IgD-negative memory B cell (primary cell): ENCODE results near the gene TCF4. TPM values are rescaled to one million over a fixed set of nuclear protein-coding genes. Genes with fewer than 3 reads are reported as not detected.
A peak's percentile ranks its signal among the peaks of the same experiment; 100 is the strongest.

Source experiments
- H3K27ac Mint-ChIP-seq, 3 donors: one replicate each; pipeline ENCODE4 v1.8.0; 2020 to 2022; ENCODE audit warnings: mild to moderate bottlenecking in 3 of 3, mixed read lengths in 3 of 3, moderate library complexity in 1 of 3
- H3K27me3 Mint-ChIP-seq: one replicate; pipeline ENCODE4 v1.8.0; 2021; ENCODE audit warnings: mixed read lengths
- H3K36me3 Mint-ChIP-seq: one replicate; pipeline ENCODE4 v1.8.0; 2020; ENCODE audit warnings: mild to moderate bottlenecking, mixed read lengths
- H3K4me1 Mint-ChIP-seq, 3 donors: one replicate each; pipeline ENCODE4 v1.8.0; 2020 to 2022; ENCODE audit warnings: mixed read lengths in 3 of 3, mild to moderate bottlenecking in 1 of 3
- H3K4me3 Mint-ChIP-seq, 4 donors: one replicate each; pipeline ENCODE4 v1.8.0; 2020 to 2022; ENCODE audit warnings: mild to moderate bottlenecking in 4 of 4, mixed read lengths in 4 of 4, moderate library complexity in 3 of 4
- H3K9me3 Mint-ChIP-seq, 3 donors: one replicate each; pipeline ENCODE4 v1.8.0; 2020 to 2021; ENCODE audit warnings: mixed read lengths in 3 of 3, mild to moderate bottlenecking in 1 of 3
- polyA plus RNA-seq: library from polyadenylated mRNA; unstranded; fragments of 300-500 nt; fragmentation: Illumina TruSeq; gene quantifications from one replicate; pipeline ENCODE4 v1.2.3, GENCODE V29; 2021

Gene TCF4
- polyA plus RNA-seq, 1 donor from 2014 or later, result 256 TPM

DNA sequence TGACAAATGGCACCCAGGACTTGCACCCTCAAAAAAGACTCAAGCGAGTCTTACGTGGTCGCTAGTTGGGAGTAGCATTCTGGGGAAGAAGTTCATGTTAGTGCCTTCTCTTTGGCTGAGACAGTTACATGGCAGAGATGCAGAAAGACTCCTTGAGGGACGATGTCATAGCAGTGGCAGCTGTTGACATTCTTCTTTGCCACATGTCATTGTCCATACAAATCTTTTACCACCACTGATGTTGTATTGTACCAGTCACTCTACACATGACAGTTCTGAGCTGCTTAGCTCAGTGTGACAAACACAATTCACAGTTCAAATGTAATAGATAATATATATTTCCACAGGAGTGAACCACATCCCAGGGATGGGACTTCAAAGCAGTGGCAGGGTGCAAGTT lies 197.1 kb downstream of the TCF4 start:
- Mint-ChIP-seq H3K9me3 (no peaks in the 10 kb centered on the region), H3K36me3 (no peaks in the 10 kb centered on the region), H3K4me1 (peaks cover 0 to 3% (median 1%) of the 10 kb centered on the region in 3 donors), H3K4me3 (no peak overlapping the region), H3K27ac (no peak overlapping the region), H3K27me3 (no peaks in the 10 kb centered on the region)

DNA sequence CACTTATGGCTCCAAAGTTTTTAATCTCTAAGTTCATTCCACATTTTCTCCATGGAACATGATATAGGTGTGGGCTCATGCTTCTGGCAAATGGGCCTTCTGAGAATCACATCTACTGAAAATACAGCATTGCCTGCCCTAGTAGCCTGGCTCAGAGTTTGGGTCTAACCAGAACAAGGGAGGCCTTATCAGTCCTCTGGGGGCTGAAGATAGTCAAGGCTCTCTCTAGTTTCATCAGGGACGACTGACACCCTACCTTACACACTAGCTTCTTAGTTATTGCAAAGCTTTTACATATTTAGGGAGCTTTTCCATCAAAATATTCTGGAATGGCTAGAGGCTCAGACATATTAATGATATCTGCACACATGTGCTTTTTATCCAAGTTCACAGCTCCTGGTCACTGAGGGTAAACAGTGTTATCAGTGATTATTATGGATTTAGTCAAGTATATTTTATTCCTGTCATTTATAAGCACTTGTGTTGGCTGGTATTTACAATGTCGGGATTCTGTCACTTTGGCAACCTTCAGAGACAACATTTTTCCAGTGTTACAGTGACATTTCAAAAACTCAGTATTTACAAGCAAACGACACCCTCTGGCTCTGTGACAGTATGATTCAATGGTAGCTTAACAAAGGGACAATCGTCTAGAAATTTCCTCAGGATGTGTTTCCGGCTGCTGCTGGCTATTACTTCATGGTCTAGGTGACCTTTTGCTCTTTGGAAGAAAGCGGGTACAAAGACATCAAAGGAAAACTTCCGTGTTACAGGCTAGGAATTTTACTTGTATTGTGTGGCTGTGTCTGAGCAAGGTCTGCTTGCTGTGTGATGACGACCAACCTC lies 200.6 kb downstream of the TCF4 start:
- Mint-ChIP-seq H3K27ac (peak overlapping the region in 1 of 3 donors; percentile 12), H3K4me3 (no peak overlapping the region), H3K4me1 (peaks cover 19 to 29% (median 23%) of the 10 kb centered on the region in 3 donors), H3K36me3 (no peaks in the 10 kb centered on the region), H3K27me3 (no peaks in the 10 kb centered on the region), H3K9me3 (peaks cover 0 to under 1% (median 0%) of the 10 kb centered on the region in 3 donors)

DNA sequence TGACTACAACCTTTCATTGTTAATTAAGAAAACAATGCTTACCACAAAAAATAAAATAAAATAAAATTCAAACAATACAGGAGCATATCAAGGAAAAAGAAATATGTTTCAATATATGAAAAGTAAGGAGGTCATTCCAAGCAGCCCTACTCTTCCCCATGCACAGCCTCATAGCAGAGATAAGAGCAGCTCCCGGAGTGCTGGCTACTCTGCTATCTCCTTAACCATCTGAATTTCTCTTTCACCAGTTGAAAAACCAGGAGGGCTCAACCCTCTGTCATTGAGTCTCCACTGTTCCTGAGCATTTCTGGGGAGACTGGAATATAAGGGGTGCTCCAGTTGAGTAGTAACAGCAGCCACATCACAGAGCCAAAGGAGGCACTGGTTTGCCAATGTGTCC lies 201.4 kb downstream of the TCF4 start:
- peaks cover 0 to 5% (median 0%) of the 10 kb centered on the region in 3 donors for H3K9me3 Mint-ChIP-seq
- H3K27me3 Mint-ChIP-seq, result no peaks in the 10 kb centered on the region
- peak overlapping the region in 1 of 4 donors; percentile 3 for H3K4me3 Mint-ChIP-seq
- H3K36me3 Mint-ChIP-seq, result peaks cover 2% of the 10 kb centered on the region
- H3K4me1 Mint-ChIP-seq, result peaks cover 19 to 32% (median 25%) of the 10 kb centered on the region in 3 donors
- H3K27ac Mint-ChIP-seq, result no peak overlapping the region

DNA sequence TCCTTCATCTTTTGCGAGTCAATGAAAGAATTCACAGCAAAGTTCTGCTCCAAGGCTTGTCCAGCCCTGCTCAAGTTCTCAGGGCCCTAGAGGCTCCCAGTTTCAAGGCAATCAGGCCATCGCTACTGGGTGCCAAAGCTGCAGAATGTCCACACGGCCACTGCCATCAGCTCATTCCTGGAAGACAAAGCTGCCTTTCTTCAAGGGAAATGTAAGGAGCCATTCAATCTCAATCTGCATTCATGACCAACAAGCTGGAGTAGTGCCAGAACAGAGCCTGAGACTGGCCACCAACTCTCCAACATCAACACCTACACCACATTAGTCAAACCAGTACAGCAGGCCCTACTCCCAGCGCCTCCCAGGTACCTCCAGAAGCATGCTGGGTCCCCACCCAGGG lies 202.2 kb downstream of the TCF4 start:
- Mint-ChIP-seq H3K4me1 (peaks cover 19 to 32% (median 25%) of the 10 kb centered on the region in 3 donors), H3K27me3 (no peaks in the 10 kb centered on the region), H3K27ac (peak overlapping the region in 1 of 3 donors; percentile 56), H3K9me3 (peaks cover 0 to 5% (median 0%) of the 10 kb centered on the region in 3 donors), H3K36me3 (peaks cover 2% of the 10 kb centered on the region), H3K4me3 (no peak overlapping the region)

DNA sequence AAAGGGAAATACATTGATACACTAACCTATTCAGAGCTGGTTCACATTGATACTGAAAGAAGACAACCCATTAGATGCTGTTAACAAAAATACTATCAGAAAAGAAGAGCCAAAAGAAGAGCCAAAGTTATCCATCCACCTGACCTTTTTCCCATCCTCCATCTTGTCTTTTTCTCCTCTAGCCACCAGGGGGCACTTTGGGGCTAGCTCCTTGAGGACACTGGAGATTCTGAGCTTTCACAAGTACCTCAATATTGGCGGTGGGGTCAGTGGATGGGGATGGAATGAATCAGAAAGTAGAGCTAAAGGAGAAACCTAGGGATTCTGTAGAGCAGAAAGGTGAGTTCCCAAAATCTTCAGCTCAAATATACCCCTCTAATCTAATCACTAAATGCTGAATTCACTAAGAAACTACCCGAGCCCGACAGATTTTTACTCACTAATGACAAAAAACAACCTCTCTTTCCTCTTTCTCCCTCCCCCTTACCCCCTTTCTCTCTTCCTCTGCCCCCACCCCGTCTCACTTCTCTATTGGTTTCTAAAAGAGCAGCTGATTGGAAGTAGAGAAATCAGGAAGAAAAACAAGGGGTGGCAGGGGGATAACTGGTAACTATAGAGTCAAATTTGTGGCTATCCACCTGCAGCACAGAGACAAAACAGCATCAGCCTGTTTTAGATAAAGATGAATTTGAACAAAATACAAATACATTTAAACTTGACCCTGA lies 203.3 kb downstream of the TCF4 start:
- H3K27me3 Mint-ChIP-seq, result no peaks in the 10 kb centered on the region
- H3K27ac Mint-ChIP-seq, result peak overlapping the region in 2 of 3 donors; percentile 16 to 61
- peaks cover 19 to 32% (median 25%) of the 10 kb centered on the region in 3 donors for H3K4me1 Mint-ChIP-seq
- H3K36me3 Mint-ChIP-seq, result peaks cover 2% of the 10 kb centered on the region
- H3K9me3 Mint-ChIP-seq, result peaks cover 0 to 5% (median 0%) of the 10 kb centered on the region in 3 donors
- H3K4me3 Mint-ChIP-seq, result peak overlapping the region; percentile 19 to 72 (median 46)

DNA sequence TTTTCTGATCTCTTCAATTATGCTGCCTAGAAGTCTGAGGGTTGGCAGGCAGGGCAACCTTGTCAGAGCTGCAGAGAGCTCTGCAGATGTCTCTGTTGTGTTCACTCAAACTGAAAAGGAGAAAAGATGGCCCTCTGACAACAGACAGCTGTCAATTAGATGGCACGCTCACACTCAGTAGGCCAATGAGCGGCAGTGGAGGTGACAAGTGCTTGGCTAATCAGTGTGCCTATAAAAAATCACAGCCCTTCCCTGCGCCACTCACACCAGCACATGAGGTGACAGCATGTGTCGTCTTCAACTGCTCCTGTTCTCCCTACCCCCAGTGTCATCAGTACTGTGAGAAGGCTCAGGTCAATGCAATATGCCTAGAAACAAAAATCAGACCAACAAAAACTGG lies 203.9 kb downstream of the TCF4 start:
- peaks cover 0 to 5% (median under 1%) of the 10 kb centered on the region in 3 donors for H3K9me3 Mint-ChIP-seq
- no peaks in the 10 kb centered on the region for H3K27me3 Mint-ChIP-seq
- H3K27ac Mint-ChIP-seq, result peak overlapping the region in 2 of 3 donors; percentile 16 to 61
- H3K4me3 Mint-ChIP-seq, result peak overlapping the region in 2 of 4 donors; percentile 19 to 42
- H3K4me1 Mint-ChIP-seq, result peaks cover 19 to 32% (median 24%) of the 10 kb centered on the region in 3 donors
- H3K36me3 Mint-ChIP-seq, result peaks cover 2% of the 10 kb centered on the region

DNA sequence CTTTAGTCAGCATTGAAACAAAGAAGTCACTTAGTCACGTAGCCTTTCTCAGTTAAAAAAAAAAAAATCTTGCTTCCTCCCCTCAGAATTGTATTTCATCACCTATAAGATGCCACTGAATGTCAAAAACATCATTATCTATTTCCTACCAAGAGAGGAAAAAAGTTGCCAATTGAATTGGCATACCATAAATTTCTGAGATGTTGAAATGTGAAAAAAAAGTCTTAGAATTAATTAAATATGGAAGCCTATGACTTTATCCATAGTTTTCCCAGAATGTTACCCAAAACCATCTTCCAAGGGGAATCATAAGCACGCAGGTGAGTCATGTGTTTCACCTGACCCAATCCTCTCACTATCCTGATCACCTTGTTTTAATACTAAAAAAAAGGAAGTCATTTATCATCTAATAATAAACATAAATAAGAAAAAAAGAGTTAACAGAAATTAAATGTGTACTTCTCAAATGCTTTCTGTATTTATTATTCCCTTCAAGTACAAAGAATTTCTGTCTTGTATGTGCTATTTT lies 205.7 kb downstream of the TCF4 start:
- H3K4me1 Mint-ChIP-seq, result peaks cover 23 to 42% (median 26%) of the 10 kb centered on the region in 3 donors
- peaks cover 0 to 5% (median 2%) of the 10 kb centered on the region in 3 donors for H3K9me3 Mint-ChIP-seq
- no peak overlapping the region for H3K4me3 Mint-ChIP-seq
- no peak overlapping the region for H3K27ac Mint-ChIP-seq
- H3K36me3 Mint-ChIP-seq, result peaks cover 2% of the 10 kb centered on the region
- no peaks in the 10 kb centered on the region for H3K27me3 Mint-ChIP-seq

DNA sequence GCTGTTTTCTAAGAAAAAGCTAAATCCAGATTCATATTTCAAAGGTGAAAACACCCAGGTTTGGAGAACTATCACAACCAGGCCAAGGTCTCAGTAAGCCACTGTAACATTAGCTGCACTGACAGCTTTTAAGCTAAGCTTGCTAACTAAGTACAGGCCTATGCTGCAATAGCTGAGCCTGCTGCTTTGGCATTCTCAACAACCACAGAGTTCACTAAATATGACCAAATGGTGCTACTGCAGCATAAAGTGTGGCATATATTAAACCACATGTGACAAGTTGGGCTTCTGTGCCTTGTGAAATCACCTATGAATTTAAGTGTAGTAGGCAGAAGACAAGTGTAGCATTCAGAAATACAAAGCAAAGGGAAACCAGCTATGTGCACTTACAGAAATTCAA lies 206.7 kb downstream of the TCF4 start:
- no peak overlapping the region for H3K4me3 Mint-ChIP-seq

DNA sequence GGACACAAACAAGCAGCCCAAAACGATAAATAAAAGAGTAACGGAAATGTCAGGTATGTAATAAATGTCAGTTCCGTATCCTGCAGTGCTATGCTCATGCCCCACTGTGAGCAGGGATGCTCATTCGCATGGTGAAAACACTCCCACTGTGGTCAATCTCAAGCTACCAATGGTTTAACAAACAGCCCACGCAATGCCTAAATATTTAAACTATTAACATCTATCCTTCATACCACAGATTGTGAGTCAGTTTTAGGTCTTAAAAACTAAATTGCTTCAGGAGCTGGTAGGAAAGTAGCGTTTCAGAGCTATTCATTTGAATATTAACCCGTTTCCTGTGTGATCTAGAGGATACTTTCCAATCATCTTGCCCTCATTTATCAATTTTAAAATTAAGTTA lies 207.4 kb downstream of the TCF4 start:
- Mint-ChIP-seq H3K36me3 (peaks cover 2% of the 10 kb centered on the region), H3K9me3 (peaks cover 0 to 5% (median 4%) of the 10 kb centered on the region in 3 donors), H3K27ac (peak overlapping the region in 1 of 3 donors; percentile 37), H3K4me1 (peaks cover 25 to 49% (median 41%) of the 10 kb centered on the region in 3 donors), H3K27me3 (no peaks in the 10 kb centered on the region), H3K4me3 (no peak overlapping the region)

More for the DNA sequence above, 206.7 kb downstream of the TCF4 start:
- Mint-ChIP-seq H3K36me3 (peaks cover 2% of the 10 kb centered on the region), H3K27me3 (no peaks in the 10 kb centered on the region), H3K9me3 (peaks cover 0 to 5% (median 4%) of the 10 kb centered on the region in 3 donors), H3K27ac (no peak overlapping the region), H3K4me1 (peaks cover 27 to 46% (median 35%) of the 10 kb centered on the region in 3 donors)

DNA sequence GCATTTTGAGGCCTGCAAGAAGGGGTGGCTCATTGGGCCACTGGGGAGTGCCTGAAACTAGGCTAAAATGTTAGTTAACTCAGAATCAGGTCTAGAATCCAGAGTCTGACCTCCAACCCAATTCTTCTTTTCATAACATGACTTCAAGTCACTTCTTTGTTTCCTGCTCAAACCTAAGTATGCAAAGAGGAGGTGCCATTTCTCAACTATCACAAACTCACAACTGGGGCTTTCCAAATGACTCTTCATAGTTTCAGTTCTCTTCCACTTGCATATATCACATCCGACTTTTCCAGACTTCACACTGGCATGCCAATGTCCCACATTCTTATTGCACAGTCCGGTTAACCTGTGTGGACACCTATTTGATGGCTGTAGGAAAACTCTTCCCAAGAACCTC lies 211.6 kb downstream of the TCF4 start:
- Mint-ChIP-seq H3K36me3 (no peaks in the 10 kb centered on the region), H3K9me3 (peaks cover 0 to 5% (median 2%) of the 10 kb centered on the region in 3 donors), H3K4me1 (peaks cover 6 to 25% (median 19%) of the 10 kb centered on the region in 3 donors), H3K27ac (peak overlapping the region; percentile 6 to 81 (median 67)), H3K4me3 (peak overlapping the region in 3 of 4 donors; percentile 2 to 76 (median 23)), H3K27me3 (no peaks in the 10 kb centered on the region)

DNA sequence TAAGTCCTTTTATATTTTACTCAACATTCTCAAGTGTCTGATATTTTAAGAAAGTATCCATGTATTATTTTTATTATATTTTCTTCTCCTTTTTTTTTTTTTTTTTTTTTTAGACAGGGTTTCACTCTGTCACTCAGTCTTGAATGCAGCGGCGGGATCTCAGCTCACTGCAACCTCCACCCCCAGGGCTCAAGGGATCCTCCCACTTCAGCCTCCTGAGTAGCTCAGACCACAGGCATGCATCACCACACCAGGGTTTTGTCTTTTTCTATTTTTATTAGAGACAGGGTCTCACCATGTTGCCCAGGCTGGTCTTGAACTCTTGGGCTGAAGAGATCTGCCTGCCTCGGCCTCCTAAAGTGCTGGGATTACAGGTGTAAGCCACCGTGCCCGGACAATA lies 212.1 kb downstream of the TCF4 start:
- peaks cover 0 to 5% (median 2%) of the 10 kb centered on the region in 3 donors for H3K9me3 Mint-ChIP-seq
- H3K36me3 Mint-ChIP-seq, result no peaks in the 10 kb centered on the region
- no peaks in the 10 kb centered on the region for H3K27me3 Mint-ChIP-seq
- H3K4me3 Mint-ChIP-seq, result peak overlapping the region in 3 of 4 donors; percentile 2 to 76 (median 23)
- peak overlapping the region; percentile 6 to 81 (median 67) for H3K27ac Mint-ChIP-seq
- peaks cover 9 to 25% (median 22%) of the 10 kb centered on the region in 3 donors for H3K4me1 Mint-ChIP-seq

DNA sequence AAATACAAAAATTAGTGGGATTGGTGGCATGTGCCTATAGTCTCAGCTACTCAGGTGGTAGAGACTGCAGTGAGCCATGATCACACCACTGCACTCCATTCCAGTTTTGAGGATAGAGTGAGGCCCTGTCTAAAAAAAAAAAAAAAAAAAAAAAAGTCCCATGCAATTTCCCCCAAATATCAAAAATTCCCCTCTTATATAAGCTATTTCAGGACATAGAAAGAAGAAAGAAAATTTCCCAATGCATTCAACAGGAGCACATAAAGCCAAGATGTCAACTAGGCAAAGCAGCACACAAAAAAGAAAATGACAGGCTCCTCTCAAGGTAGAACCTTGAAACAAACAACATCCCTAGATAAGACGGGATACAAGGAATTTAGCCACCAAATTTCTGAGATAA lies 213.3 kb downstream of the TCF4 start:
- H3K4me3 Mint-ChIP-seq, result no peak overlapping the region
- no peaks in the 10 kb centered on the region for H3K36me3 Mint-ChIP-seq
- H3K9me3 Mint-ChIP-seq, result peaks cover 0 to 5% (median 2%) of the 10 kb centered on the region in 3 donors
- peaks cover 9 to 28% (median 25%) of the 10 kb centered on the region in 3 donors for H3K4me1 Mint-ChIP-seq
- H3K27ac Mint-ChIP-seq, result peak overlapping the region in 1 of 3 donors; percentile 67
- no peaks in the 10 kb centered on the region for H3K27me3 Mint-ChIP-seq

DNA sequence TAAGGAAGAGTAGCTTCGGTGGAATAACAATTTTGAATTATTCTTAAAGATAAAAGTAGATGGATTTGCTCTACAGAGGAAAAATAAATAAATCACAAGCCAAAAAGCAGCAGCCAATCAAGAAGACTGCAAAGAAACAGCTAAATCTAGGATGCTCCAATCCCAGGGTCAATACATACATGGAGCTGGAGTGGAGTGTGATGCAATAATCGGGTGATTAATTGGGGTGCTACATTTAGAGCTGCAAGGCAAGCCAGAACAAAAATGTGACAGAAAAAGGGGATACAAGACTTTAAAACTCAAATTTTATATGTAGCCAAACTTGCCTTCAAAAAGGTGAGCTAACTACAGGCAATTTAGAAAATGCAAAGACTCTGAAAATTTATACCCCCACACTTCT lies 215.8 kb downstream of the TCF4 start:
- Mint-ChIP-seq H3K27me3 (no peaks in the 10 kb centered on the region), H3K4me3 (no peak overlapping the region), H3K27ac (peak overlapping the region in 1 of 3 donors; percentile 9), H3K36me3 (no peaks in the 10 kb centered on the region), H3K4me1 (peaks cover 9 to 19% (median 18%) of the 10 kb centered on the region in 3 donors), H3K9me3 (peaks cover 0 to 3% (median 2%) of the 10 kb centered on the region in 3 donors)

DNA sequence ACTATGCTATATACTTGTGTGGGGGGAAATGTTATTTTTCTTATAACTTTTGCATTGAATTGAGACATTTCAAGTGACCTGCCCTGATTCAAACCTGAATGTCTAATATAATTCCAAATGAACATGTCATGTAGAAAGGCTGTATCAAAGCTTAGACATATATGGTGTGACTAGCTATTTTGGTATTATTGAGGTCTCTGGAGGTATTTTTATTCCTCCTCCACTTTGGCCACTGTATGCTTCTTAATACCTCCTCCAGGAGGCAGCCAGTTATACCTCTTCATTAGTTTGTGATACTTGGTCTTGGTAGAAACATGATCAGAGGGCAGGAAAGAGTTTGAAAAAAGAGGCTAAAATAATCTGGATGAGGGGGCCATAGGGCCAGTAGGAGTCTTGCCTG lies 217.1 kb downstream of the TCF4 start:
- no peak overlapping the region for H3K4me3 Mint-ChIP-seq
- H3K36me3 Mint-ChIP-seq, result no peaks in the 10 kb centered on the region
- peak overlapping the region in 1 of 3 donors; percentile 42 for H3K27ac Mint-ChIP-seq
- peaks cover 0 to 2% (median 1%) of the 10 kb centered on the region in 3 donors for H3K9me3 Mint-ChIP-seq
- H3K27me3 Mint-ChIP-seq, result no peaks in the 10 kb centered on the region
- H3K4me1 Mint-ChIP-seq, result peaks cover 3 to 13% (median 7%) of the 10 kb centered on the region in 3 donors
